ENCODE data around the gene NOP58.

NOP58 gene

DNA sequence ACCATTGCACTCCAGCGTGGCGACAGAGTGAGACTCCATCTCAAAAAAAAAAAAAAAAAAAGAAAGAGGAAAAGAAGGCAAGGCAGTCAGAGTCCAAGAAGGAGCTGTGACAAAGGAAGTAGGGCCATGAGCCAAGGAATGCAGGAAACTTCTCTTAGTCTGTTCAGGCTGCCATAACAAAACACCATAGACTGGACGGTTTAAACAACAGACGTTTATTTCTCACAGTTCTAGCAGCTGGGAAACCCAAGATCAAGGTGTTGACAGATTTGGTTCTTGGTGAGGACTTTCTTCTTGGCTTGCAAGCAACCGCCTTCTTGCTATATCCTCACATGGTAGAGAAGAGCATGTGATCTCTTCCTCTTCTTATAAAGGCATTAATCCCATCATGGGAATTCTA lies 14.1 kb upstream of the NOP58 start:
- Histone ChIP-seq H3K27me3 (replicated peaks; ENCODE audit: insufficient read depth, low read length) (no peaks in the 10 kb centered on the region), H2AFZ (ENCODE audit: low read length) (no peak overlapping the region), H3K4me2 (ENCODE audit: low read depth, low read length) (no peak overlapping the region), H3K9me2 (replicated peaks; ENCODE audit: insufficient read depth, low read length) (no peaks in the 10 kb centered on the region), H3K36me3 (replicated peaks; ENCODE audit: insufficient read depth, low read length) (no peaks in the 10 kb centered on the region), H3K4me1 (ENCODE audit: low read length) (peaks cover 8% of the 10 kb centered on the region; the same call in 1 of the 2 replicates), H4K20me1 (ENCODE audit: insufficient read depth, low read length) (no peaks in the 10 kb centered on the region), H3K79me2 (ENCODE audit: low read length) (no peaks in the 10 kb centered on the region), H3K27ac (ENCODE audit: low read length) (no peak overlapping the region), H3F3A (ENCODE audit: insufficient read depth, low read length) (peaks cover 3% of the 10 kb centered on the region; the same call in 1 of the 2 replicates), H3K4me3 (ENCODE audit: low read length) (no peak overlapping the region), H3K9ac (ENCODE audit: low read length) (no peak overlapping the region), H3K9me3 (replicated peaks; ENCODE audit: insufficient read depth, low read length) (no peaks in the 10 kb centered on the region)
- no peak for DNase-seq
- no peak for TF ChIP-seq CTCF (IDR thresholded peaks at IDR 0.05; ENCODE audit: low read length)

DNA sequence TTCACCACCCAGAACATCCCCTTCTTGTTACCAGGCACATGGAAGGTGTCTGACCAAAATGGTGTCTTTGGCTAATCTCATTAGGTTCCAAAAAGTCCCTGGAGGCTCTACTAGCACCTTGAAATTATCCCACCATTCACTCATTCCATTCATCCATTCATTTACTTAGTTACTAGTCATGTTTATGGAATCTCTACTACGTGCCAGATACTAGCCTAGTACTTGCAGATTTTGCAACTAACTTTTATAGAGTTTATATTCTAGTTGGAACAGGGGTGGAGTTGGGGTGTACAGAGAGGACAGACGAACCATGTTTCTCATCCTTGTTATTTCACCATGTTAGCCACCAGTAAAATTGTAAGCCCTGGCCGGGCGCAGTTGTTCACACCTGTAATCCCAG lies 4.0 kb upstream of the NOP58 start:
- Histone ChIP-seq H3K4me1 (ENCODE audit: low read length) (peaks cover 5% of the 10 kb centered on the region; the same call in 1 of the 2 replicates), H3K4me3 (ENCODE audit: low read length) (no peak overlapping the region), H3K9me2 (replicated peaks; ENCODE audit: insufficient read depth, low read length) (no peaks in the 10 kb centered on the region), H4K20me1 (ENCODE audit: insufficient read depth, low read length) (no peaks in the 10 kb centered on the region), H3K9me3 (replicated peaks; ENCODE audit: insufficient read depth, low read length) (no peaks in the 10 kb centered on the region), H3F3A (ENCODE audit: insufficient read depth, low read length) (peaks cover 7% of the 10 kb centered on the region; the same call in 1 of the 2 replicates), H3K9ac (ENCODE audit: low read length) (no peak overlapping the region), H2AFZ (ENCODE audit: low read length) (no peak overlapping the region), H3K27me3 (replicated peaks; ENCODE audit: insufficient read depth, low read length) (no peaks in the 10 kb centered on the region), H3K36me3 (replicated peaks; ENCODE audit: insufficient read depth, low read length) (no peaks in the 10 kb centered on the region), H3K27ac (ENCODE audit: low read length) (no peak overlapping the region), H3K4me2 (ENCODE audit: low read depth, low read length) (no peak overlapping the region), H3K79me2 (ENCODE audit: low read length) (peaks cover 14% of the 10 kb centered on the region)
- TF ChIP-seq EZH2phosphoT487 (IDR thresholded peaks at IDR 0.05; ENCODE audit: low read length) (no peak), CTCF (IDR thresholded peaks at IDR 0.05; ENCODE audit: low read length) (no peak), EZH2 (optimal IDR thresholded peaks at IDR 0.05; ENCODE audit: low read depth, low read length) (no peak)
- DNase-seq: no peak

GRCh38 chr2:202267495-202267894 lies 1.9 kb downstream of the NOP58 start:
- peak overlapping the region; percentile 90 for H3K4me3 ChIP-seq (ENCODE audit: low read length)
- no peaks in the 10 kb centered on the region for H3K27me3 ChIP-seq (replicated peaks; ENCODE audit: insufficient read depth, low read length)
- no peak overlapping the region for H2AFZ ChIP-seq (ENCODE audit: low read length)
- H3K79me2 ChIP-seq (ENCODE audit: low read length): peaks cover 74% of the 10 kb centered on the region
- peaks cover 2% of the 10 kb centered on the region; the same call in 1 of the 2 replicates for H3F3A ChIP-seq (ENCODE audit: insufficient read depth, low read length)
- no peaks in the 10 kb centered on the region for H3K9me2 ChIP-seq (replicated peaks; ENCODE audit: insufficient read depth, low read length)
- H4K20me1 ChIP-seq (ENCODE audit: insufficient read depth, low read length): peaks cover 56% of the 10 kb centered on the region
- H3K27ac ChIP-seq (ENCODE audit: low read length): peak overlapping the region; percentile 93; the same call in 1 of the 2 replicates
- no peaks in the 10 kb centered on the region for H3K9me3 ChIP-seq (replicated peaks; ENCODE audit: insufficient read depth, low read length)
- H3K9ac ChIP-seq (ENCODE audit: low read length): peak overlapping the region; percentile 98
- H3K4me1 ChIP-seq (ENCODE audit: low read length): 0 out of 2 replicates have a peak, but pooled peaks cover 9% of the 10 kb centered on the region
- H3K36me3 ChIP-seq (replicated peaks; ENCODE audit: insufficient read depth, low read length): no peaks in the 10 kb centered on the region
- peak; percentile 11 for DNase-seq
- no peak for TF ChIP-seq CTCF (IDR thresholded peaks at IDR 0.05; ENCODE audit: low read length)
- no peak for TF ChIP-seq EZH2 (optimal IDR thresholded peaks at IDR 0.05; ENCODE audit: low read depth, low read length)
- TF ChIP-seq EZH2phosphoT487 (IDR thresholded peaks at IDR 0.05; ENCODE audit: low read length): no peak
- H3K4me2 ChIP-seq (ENCODE audit: low read depth, low read length): peak overlapping the region; percentile 96

All from MM.1S (cell line).